T-cell (primary cell): ENCODE data around the gene TRIM75. TPM values are rescaled to one million over a fixed set of nuclear protein-coding genes. Genes with fewer than 3 reads are reported as not detected.
"Not testable (repeated sequence)": the region's sequence is repeated elsewhere in the genome, so short reads cannot be mapped to it uniquely, and the experiment has no call there.

ENCODE experiments used
- ATAC-seq, 4 experiments: fragments of 200-7000 bp in 3 of 4; fragments of 150-1000 bp in 1 of 4; cut with Tn5 transposase; replicated peaks in 1 of 4; 1 replicate in 3 of 4; 2 replicates in 1 of 4; pipeline ENCODE4 v1.10.0; 2021; ENCODE audit warnings: moderate library complexity in 3 of 4, mild to moderate bottlenecking in 2 of 4, moderate number of reproducible peaks in 1 of 4
- CTCF ChIA-PET, 2 donors: fragments of 300-600 bp; sonication (Branson Sonifier 250); formaldehyde crosslinking; loops; one replicate each; lab custom pipeline; 2022; ENCODE audit warnings: antibody characterized with exemption in 2 of 2; lab: Charles Lee
- POLR2A ChIA-PET, 2 donors: fragments of 300-600 bp; sonication (Branson Sonifier 250); formaldehyde crosslinking; loops; one replicate each; lab custom pipeline; 2022; ENCODE audit warnings: antibody characterized with exemption in 2 of 2; lab: Charles Lee
- DNase-seq, 35 experiments: peaks; one replicate each; pipeline versions ENCODE4 v3.0.0 to v3.0.0-alpha.2; 2013 to 2023
- H3K27ac ChIP-seq: one replicate; pipeline ENCODE4 v1.5.1; 2013; ENCODE audit warnings: low read length
- H3K27me3 ChIP-seq, 2 experiments: replicated peaks in 1 of 2; 1 replicate in 1 of 2; 2 replicates in 1 of 2; pipeline versions ENCODE4 v1.6.1 to v1.7.0; 2013; ENCODE audit warnings: low read length in 1 of 2, mixed read lengths in 1 of 2; ENCODE audit not compliant: control insufficient read depth in 2 of 2, insufficient read depth in 2 of 2; ENCODE audit errors: extremely low read depth in 1 of 2
- H3K36me3 ChIP-seq, 2 donors: 1 replicate in 1 of 2; 2 replicates in 1 of 2; pipeline versions ENCODE4 v1.6.1 to v1.7.0; 2013; ENCODE audit warnings: low read length in 1 of 2; ENCODE audit not compliant: control insufficient read depth in 2 of 2, insufficient read depth in 1 of 2; ENCODE audit errors: extremely low read depth in 1 of 2
- H3K4me1 ChIP-seq, 2 experiments: 1 replicate in 1 of 2; 2 replicates in 1 of 2; pipeline versions ENCODE4 v1.6.1 to v1.7.0; 2013; ENCODE audit warnings: low read length in 2 of 2, mixed read lengths in 1 of 2; ENCODE audit not compliant: insufficient read depth in 2 of 2, control insufficient read depth in 1 of 2; ENCODE audit errors: extremely low read depth in 1 of 2
- H3K4me3 ChIP-seq, 2 donors: 1 replicate in 1 of 2; 2 replicates in 1 of 2; pipeline versions ENCODE4 v1.5.1 to v1.7.0; 2013; ENCODE audit warnings: mild to moderate bottlenecking in 2 of 2, low read length in 1 of 2, moderate library complexity in 1 of 2; ENCODE audit not compliant: control insufficient read depth in 1 of 2; ENCODE audit errors: extremely low read depth in 1 of 2
- H3K9me3 ChIP-seq: 2 replicates; pipeline ENCODE4 v1.7.0; 2013
- H3K27ac Mint-ChIP-seq, 2 donors: one replicate each; pipeline ENCODE4 v1.8.0; 2020 to 2021; ENCODE audit warnings: mild to moderate bottlenecking in 2 of 2, mixed read lengths in 2 of 2
- H3K27me3 Mint-ChIP-seq, 2 donors: one replicate each; pipeline ENCODE4 v1.8.0; 2021 to 2022; ENCODE audit warnings: mixed read lengths in 2 of 2
- H3K36me3 Mint-ChIP-seq: one replicate; pipeline ENCODE4 v1.8.0; 2021; ENCODE audit warnings: mixed read lengths
- H3K4me1 Mint-ChIP-seq, 3 donors: one replicate each; pipeline ENCODE4 v1.8.0; 2020 to 2022; ENCODE audit warnings: mixed read lengths in 3 of 3, mild to moderate bottlenecking in 1 of 3
- H3K4me3 Mint-ChIP-seq, 3 donors: one replicate each; pipeline ENCODE4 v1.8.0; 2020 to 2022; ENCODE audit warnings: mild to moderate bottlenecking in 3 of 3, mixed read lengths in 3 of 3, moderate library complexity in 3 of 3
- H3K9me3 Mint-ChIP-seq, 3 donors: one replicate each; pipeline ENCODE4 v1.8.0; 2020 to 2022; ENCODE audit warnings: mixed read lengths in 3 of 3
- WGBS: methylation state at CpG from one replicate; pipeline ENCODE4 v1.1.5; 2013; ENCODE audit warnings: missing lambda C conversion rate; ENCODE audit not compliant: insufficient coverage; 5-methylcytosine and 5-hydroxymethylcytosine counted together
- total RNA-seq, 35 experiments: library from RNA in 6 of 35; stranded (reverse) in 6 of 35; fragments of 120-200 nt in 1 of 35; gene quantifications; one replicate each; pipeline versions ENCODE4 v1.2.1 to v1.2.4 and lab custom pipeline; 2013 to 2026

Gene TRIM75
- total RNA-seq, 5 donors from 2014 or later (not counting 1 experiment from before 2014, with no cell fraction given), result not detected

DNA sequence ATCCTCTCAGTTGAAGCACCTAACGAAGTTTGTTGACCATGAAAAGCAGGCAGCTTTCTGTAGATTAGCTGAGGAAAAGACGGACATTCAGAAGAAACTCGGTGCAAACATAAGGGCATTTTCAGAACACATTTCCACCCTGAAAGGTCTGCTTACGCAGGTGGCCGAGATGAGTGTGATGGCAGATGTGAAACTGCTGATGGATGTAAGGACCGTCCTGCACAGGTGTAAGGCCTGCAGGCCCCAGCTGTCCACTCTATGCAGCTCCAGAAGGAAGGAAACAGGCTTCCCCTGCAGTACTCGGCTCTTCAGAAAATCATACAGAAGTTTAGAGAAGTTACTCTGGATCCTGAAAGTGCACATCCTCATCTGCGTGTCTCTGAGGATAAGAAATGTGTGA lies 42.7 kb upstream of the TRIM75 start:
- H3K27me3 ChIP-seq, result peaks cover 0 to 13% of the 10 kb centered on the region in 2 experiments
- H3K4me1 Mint-ChIP-seq, result no peaks in the 10 kb centered on the region
- H3K4me3 Mint-ChIP-seq, result no peak overlapping the region
- 71% methylated on average over 5 of the region's 8 CpGs for WGBS
- no peaks in the 10 kb centered on the region for H3K36me3 Mint-ChIP-seq
- CTCF ChIA-PET, result no interaction called here
- H3K27me3 Mint-ChIP-seq, result peaks cover 6 to 9% of the 10 kb centered on the region in 2 donors
- POLR2A ChIA-PET, result no interaction called here
- H3K36me3 ChIP-seq, result no peaks in the 10 kb centered on the region
- H3K4me1 ChIP-seq, result no peaks in the 10 kb centered on the region
- no peak overlapping the region for H3K27ac ChIP-seq
- H3K27ac Mint-ChIP-seq, result no peak overlapping the region
- no peaks in the 10 kb centered on the region for H3K9me3 Mint-ChIP-seq
- no peak overlapping the region for H3K4me3 ChIP-seq
- DNase-seq (no peak), ATAC-seq (no peak)
- no peaks in the 10 kb centered on the region for H3K9me3 ChIP-seq

DNA sequence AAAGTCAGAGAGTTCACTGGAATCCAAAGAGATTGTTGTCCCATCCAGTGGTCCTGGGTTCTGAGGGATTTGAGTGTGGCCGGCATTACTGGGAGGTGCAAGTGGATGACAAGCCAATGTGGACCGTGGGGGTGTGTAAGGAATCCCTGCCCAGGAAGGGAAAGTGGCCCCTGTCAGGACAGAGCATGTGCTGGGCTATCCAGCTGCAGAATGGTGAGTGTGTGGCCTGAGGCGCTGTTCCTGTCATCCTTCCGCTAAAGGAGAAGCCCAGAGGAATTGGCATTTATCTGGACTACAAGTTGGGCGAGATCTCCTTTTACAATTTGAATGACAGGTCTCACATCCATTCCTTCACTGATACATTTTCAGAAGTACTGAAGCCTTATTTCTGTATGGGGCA lies 42.3 kb upstream of the TRIM75 start:
- Mint-ChIP-seq H3K9me3 (no peaks in the 10 kb centered on the region), H3K4me3 (no peak overlapping the region), H3K4me1 (no peaks in the 10 kb centered on the region), H3K36me3 (no peaks in the 10 kb centered on the region), H3K27ac (no peak overlapping the region), H3K27me3 (peaks cover 5 to 6% of the 10 kb centered on the region in 2 donors)
- Histone ChIP-seq H3K4me1 (no peaks in the 10 kb centered on the region), H3K9me3 (no peaks in the 10 kb centered on the region), H3K4me3 (no peak overlapping the region), H3K36me3 (no peaks in the 10 kb centered on the region), H3K27me3 (peaks cover 0 to 13% of the 10 kb centered on the region in 2 experiments), H3K27ac (no peak overlapping the region)
- DNase-seq, result no peak
- ChIA-PET POLR2A (no interaction called here), CTCF (no interaction called here)
- no peak for ATAC-seq
- WGBS, result 86% methylated on average over 2 of the region's 5 CpGs

DNA sequence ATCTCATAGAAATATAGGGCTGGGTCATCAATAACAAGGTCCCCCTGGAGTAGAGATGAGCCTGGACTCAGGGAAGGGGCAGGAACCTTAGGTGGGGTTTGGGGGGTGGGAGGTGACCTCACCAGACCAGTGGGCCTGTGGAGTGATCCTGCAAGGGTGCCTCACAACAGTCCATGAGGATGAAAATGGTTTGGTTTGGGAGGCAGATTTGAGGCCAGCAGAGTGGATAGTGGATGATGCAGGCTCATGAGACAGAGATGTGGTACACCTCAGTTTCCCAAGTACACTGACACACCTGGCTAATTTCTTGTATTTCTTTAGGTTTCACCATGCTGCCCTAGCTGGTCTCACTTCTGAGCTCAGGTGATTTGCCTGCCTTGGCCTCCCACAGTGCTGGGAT lies 40.0 kb upstream of the TRIM75 start:
- no peaks in the 10 kb centered on the region for H3K4me1 ChIP-seq
- H3K4me3 ChIP-seq, result no peak overlapping the region
- Mint-ChIP-seq H3K27ac (no peak overlapping the region), H3K27me3 (peaks cover 0 to 6% of the 10 kb centered on the region in 2 donors), H3K9me3 (no peaks in the 10 kb centered on the region), H3K4me1 (no peaks in the 10 kb centered on the region), H3K4me3 (no peak overlapping the region), H3K36me3 (no peaks in the 10 kb centered on the region)
- H3K27ac ChIP-seq, result no peak overlapping the region
- no peaks in the 10 kb centered on the region for H3K36me3 ChIP-seq
- ATAC-seq (no peak), DNase-seq (no peak)
- POLR2A ChIA-PET, result no interaction called here
- CTCF ChIA-PET, result no interaction called here
- H3K9me3 ChIP-seq, result no peaks in the 10 kb centered on the region
- peaks cover 0 to 13% of the 10 kb centered on the region in 2 experiments for H3K27me3 ChIP-seq

DNA sequence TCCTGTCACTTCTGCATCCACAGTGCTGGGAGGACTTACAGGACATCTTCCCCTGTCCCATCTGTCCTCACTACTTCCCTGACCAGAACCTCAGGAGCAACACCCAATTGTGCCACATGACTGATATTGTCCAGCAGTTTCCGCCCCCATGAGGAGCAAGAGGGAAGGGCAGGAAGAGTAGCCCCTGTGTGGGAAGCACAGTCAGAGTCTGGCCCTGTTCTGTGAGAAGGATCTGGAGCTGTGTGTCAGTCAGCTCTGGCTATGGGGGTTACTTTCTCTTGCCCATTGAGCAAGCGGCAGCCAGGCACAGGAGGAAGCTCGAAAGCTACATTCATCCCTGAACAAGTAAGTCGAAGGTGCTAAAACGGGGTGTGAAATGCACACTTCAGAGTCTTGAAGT lies 36.7 kb upstream of the TRIM75 start:
- ATAC-seq (no peak), DNase-seq (no peak)
- no peak overlapping the region for H3K27ac ChIP-seq
- no peaks in the 10 kb centered on the region for H3K4me1 ChIP-seq
- 62% methylated on average over 5 of the region's 5 CpGs for WGBS
- POLR2A ChIA-PET, result no interaction called here
- Mint-ChIP-seq H3K27ac (no peak overlapping the region), H3K4me3 (no peak overlapping the region), H3K27me3 (no peaks in the 10 kb centered on the region), H3K4me1 (no peaks in the 10 kb centered on the region), H3K9me3 (no peaks in the 10 kb centered on the region), H3K36me3 (no peaks in the 10 kb centered on the region)
- no peaks in the 10 kb centered on the region for H3K9me3 ChIP-seq
- H3K36me3 ChIP-seq, result no peaks in the 10 kb centered on the region
- no peak overlapping the region for H3K4me3 ChIP-seq
- H3K27me3 ChIP-seq, result peaks cover 0 to 4% of the 10 kb centered on the region in 2 experiments
- CTCF ChIA-PET, result no interaction called here

DNA sequence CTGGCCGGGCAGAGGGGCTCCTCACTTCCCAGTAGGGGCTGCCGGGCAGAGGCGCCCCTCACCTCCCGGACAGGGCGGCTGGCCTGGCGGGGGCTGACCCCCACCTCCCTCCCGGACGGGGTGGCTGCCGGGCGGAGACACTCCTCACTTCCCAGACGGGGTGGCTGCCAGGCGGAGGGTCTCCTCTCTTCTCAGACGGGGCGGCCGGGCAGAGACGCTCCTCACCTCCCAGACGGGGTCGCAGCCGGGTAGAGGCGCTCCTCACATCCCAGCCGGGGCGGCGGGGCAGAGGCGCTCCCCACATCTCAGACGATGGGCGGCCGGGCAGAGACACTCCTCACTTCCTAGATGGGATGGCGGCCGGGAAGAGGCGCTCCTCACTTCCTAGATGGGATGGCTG lies 33.7 kb upstream of the TRIM75 start:
- H3K9me3 ChIP-seq, DNase-seq, POLR2A ChIA-PET, H3K36me3 Mint-ChIP-seq, CTCF ChIA-PET, H3K27ac ChIP-seq, H3K27me3 Mint-ChIP-seq, H3K4me1 ChIP-seq, H3K4me3 ChIP-seq, ATAC-seq, H3K9me3 Mint-ChIP-seq, H3K27me3 ChIP-seq, H3K4me3 Mint-ChIP-seq, H3K27ac Mint-ChIP-seq, H3K4me1 Mint-ChIP-seq, H3K36me3 ChIP-seq: not testable (repeated sequence)
- WGBS, result 88% methylated on average over 7 of the region's 30 CpGs

DNA sequence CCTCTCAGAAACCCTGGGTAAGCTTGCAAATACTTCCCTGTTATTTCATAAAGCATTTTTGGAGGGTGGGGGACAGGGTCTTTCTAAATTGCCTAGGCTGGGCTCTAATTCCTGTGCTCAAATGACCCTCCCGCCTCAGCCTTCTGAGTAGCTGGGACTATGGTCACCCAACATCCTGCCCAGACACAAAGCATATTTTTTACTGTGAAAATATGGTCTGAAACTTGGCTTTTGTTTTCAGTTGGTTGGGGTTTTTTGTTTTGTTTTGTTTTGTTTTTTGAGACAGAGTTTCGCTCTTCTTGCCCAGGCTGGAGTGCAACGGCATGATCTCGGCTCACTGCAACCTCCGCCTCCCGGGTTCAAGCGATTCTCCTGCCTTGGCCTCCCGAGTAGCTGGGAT lies 27.9 kb upstream of the TRIM75 start:
- ATAC-seq, H3K36me3 ChIP-seq, H3K4me1 ChIP-seq, H3K27me3 ChIP-seq, H3K36me3 Mint-ChIP-seq, H3K27ac Mint-ChIP-seq, H3K27ac ChIP-seq, POLR2A ChIA-PET, H3K27me3 Mint-ChIP-seq, H3K4me3 ChIP-seq, H3K4me3 Mint-ChIP-seq, DNase-seq, H3K9me3 ChIP-seq, H3K9me3 Mint-ChIP-seq, H3K4me1 Mint-ChIP-seq: not testable (repeated sequence)
- no CpG with 5 or more reads among the region's 8 CpGs for WGBS
- CTCF ChIA-PET, result interaction anchor here in 1 of 2 donors (0.5 kb wide), 1 partner anchor 108 kb away, joined by 6 read pairs; no protein-coding TSS in a partner anchor

DNA sequence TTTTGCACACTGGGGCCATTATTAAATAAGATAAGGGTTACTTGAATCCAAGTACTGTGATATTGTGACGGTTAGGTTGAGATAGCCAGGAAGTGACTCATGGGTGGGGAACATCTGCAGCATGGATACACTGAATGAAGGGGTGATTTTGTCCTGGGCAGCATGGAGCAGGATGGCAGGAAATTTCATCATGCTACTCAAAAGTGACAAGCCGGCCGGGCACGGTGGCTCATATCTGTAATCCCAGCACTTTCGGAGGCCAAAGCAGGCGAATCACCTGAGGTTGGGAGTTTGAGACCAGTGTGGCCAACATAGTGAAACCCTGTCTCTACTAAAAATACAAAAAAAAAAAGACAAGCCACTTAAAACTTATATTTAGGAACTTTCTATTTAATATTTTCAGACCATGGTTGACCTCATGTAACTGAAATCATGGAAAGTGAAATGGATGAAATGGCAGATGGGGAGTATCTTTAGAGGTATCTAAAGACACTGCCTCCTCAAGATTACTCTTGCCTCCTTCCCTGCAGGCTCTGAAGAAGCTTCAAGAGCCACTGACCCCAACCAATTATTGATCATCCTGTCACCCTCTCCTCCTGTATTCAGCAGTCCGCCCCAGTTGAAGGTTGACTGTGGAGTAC lies 25.8 kb upstream of the TRIM75 start:
- Histone ChIP-seq H3K4me3 (no peak overlapping the region), H3K27ac (no peak overlapping the region), H3K4me1 (no peaks in the 10 kb centered on the region), H3K27me3 (peaks cover 0 to 8% of the 10 kb centered on the region in 2 experiments), H3K9me3 (no peaks in the 10 kb centered on the region), H3K36me3 (no peaks in the 10 kb centered on the region)
- H3K4me1 Mint-ChIP-seq, result no peaks in the 10 kb centered on the region
- H3K9me3 Mint-ChIP-seq, result no peaks in the 10 kb centered on the region
- CTCF ChIA-PET, result interaction anchor here in 1 of 2 donors (0.5 kb wide), 1 partner anchor 395 kb away, joined by 4 read pairs; no protein-coding TSS in a partner anchor
- WGBS, result 83% methylated on average over 1 of the region's 7 CpGs
- POLR2A ChIA-PET, result no interaction called here
- ATAC-seq, result no peak
- H3K27me3 Mint-ChIP-seq, result peaks cover 4 to 7% of the 10 kb centered on the region in 2 donors
- H3K4me3 Mint-ChIP-seq, result no peak overlapping the region
- DNase-seq, result no peak
- H3K27ac Mint-ChIP-seq, result no peak overlapping the region
- no peaks in the 10 kb centered on the region for H3K36me3 Mint-ChIP-seq
